ENCODE measurements around the gene PAPPA2.
"Not testable (repeated sequence)": the region's sequence is repeated elsewhere in the genome, so short reads cannot be mapped to it uniquely, and the experiment has no call there.

The PAPPA2 gene

DNA sequence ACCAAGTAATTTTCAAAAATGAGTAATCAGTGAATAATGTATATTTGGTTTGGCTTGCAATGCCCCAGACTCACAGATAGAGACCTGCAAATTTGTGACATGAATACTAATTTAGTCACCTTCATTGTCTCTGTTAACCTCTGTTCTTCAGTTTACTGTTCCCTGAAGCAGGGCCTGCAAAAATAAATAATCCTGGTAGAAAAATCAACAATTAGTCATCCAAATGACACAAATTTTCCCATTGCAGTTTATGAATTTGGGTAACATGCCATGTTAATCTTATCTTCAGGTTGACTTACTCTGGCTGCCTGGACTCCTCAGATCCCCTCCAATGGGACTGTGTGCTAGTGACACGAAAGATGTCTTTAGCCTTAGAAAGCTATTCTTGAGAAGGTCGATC is 289.5 kb downstream of the PAPPA2 start:
- TF ChIP-seq POLR2A (IDR thresholded peaks at IDR 0.05; ENCODE audit: low read depth, low read length) = no peak
- TF ChIP-seq POLR2AphosphoS5 (IDR thresholded peaks at IDR 0.05; ENCODE audit: low read depth, low read length) = no peak
- no peak for TF ChIP-seq TAF1 (IDR thresholded peaks at IDR 0.05; ENCODE audit: borderline replicate concordance, low read depth, low read length)
- FAIRE-seq = no peak

DNA sequence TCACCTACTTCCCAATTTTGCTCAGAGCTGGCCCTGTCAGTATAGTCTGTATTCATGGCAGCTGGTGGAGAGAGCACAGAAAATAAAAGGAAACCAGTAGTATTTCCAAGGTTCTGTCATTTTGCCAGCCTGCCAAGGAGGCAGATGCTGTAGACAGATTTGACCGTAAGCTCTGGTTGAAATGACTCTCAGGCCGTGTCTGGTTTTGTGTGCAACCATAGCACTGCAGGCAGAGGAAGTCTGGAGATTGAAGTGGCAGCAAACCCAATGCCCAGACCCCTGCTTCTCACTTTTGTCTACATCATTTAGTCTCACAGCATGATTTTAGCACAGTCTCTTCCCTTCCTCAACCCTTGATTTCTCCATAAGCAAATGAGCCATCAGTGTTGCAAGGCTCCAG is 291.7 kb downstream of the PAPPA2 start:
- no peak for FAIRE-seq
- no peak for TF ChIP-seq POLR2A (IDR thresholded peaks at IDR 0.05; ENCODE audit: low read depth, low read length)
- TF ChIP-seq POLR2AphosphoS5 (IDR thresholded peaks at IDR 0.05; ENCODE audit: low read depth, low read length) = no peak
- TF ChIP-seq TAF1 (IDR thresholded peaks at IDR 0.05; ENCODE audit: borderline replicate concordance, low read depth, low read length) = no peak
- no peak for DNase-seq (ENCODE audit: insufficient read length)

More for the DNA sequence above, 289.5 kb downstream of the PAPPA2 start:
- no peak for DNase-seq (ENCODE audit: insufficient read length)

DNA sequence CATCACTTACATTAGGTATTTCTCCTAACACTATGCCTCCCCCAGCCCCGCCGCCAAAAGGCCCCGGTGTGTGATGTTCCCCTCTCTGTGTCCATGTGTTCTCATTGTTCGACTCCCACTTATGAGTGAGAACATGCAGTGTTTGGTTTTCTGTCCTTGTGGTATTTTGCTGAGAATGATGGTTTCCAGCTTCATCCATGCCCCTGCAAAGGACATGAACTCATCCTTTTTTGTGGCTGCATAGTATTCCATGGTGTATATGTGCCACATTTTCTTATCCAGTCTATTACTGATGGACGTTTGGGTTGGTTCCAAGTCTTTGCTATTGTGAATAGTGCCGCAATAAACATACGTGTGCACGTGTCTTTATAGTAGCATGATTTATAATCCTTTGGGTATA is 293.8 kb downstream of the PAPPA2 start:
- FAIRE-seq; DNase-seq (ENCODE audit: insufficient read length): not testable (repeated sequence)

DNA sequence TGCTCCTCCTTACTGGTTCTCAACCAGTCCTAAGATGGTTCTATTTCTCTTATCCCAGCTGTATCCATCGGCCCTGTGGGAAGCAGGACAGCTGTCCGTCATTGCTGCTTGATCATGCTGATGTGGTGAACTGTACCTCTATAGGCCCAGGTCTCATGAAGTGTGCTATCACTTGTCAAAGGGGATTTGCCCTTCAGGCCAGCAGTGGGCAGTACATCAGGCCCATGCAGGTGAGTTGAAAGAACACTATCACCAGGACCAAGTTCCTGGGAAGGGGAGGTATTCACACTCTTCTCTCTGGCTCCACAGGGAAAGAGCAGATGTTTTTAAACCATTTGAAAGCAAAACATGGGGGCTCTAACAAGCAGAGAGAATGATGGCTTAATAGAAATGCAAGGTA is 302.6 kb downstream of the PAPPA2 start:
- FAIRE-seq (no peak), DNase-seq (ENCODE audit: insufficient read length) (no peak)
- no peak for TF ChIP-seq TAF1 (IDR thresholded peaks at IDR 0.05; ENCODE audit: borderline replicate concordance, low read depth, low read length)
- TF ChIP-seq POLR2A (IDR thresholded peaks at IDR 0.05; ENCODE audit: low read depth, low read length) = no peak
- TF ChIP-seq POLR2AphosphoS5 (IDR thresholded peaks at IDR 0.05; ENCODE audit: low read depth, low read length) = no peak

DNA sequence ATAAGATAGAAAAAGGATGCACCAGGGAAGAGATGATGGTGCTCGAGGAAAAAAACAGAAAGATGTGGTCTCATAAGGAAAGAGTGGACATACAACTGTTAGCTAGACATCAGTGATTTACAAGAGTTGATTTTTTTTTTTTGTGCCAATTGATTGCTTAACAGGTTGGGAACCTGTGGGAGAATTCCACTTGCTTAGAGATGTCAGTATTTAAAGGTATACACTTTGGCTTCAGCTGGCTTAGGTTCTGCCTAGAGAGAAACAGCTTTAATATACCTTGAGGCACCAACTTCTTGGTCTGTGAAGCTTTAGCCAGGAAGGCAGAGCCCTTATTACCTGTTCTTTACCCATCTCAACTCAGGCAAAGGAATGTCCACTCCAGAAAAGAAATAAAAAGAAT is 303.8 kb downstream of the PAPPA2 start:
- no peak for FAIRE-seq

DNA sequence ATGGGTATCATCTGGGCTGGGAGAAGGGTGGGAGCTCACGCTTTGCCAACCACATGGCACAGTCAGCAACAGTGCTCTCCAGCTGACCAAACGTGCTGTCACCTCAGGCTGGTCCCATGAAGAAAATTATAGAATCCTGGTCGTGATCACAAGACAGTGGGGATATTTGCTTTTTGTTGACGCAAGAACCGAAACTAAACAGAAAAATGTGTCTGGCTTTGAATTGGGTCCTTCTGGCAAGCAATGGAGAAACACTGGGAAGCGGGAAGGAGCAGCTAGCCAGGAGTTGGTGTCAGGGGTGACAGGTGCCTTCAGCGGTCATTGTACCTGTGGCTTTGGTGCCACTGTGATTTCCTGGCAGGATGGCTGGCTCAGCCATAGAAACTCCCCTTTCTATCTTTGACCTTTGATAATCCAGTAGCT is 304.8 kb downstream of the PAPPA2 start:
- DNase-seq (ENCODE audit: insufficient read length) = no peak
- no peak for TF ChIP-seq TAF1 (IDR thresholded peaks at IDR 0.05; ENCODE audit: borderline replicate concordance, low read depth, low read length)
- no peak for TF ChIP-seq POLR2A (IDR thresholded peaks at IDR 0.05; ENCODE audit: low read depth, low read length)
- TF ChIP-seq POLR2AphosphoS5 (IDR thresholded peaks at IDR 0.05; ENCODE audit: low read depth, low read length) = no peak
- no peak for FAIRE-seq

More for the DNA sequence above, 303.8 kb downstream of the PAPPA2 start:
- no peak for DNase-seq (ENCODE audit: insufficient read length)
- TF ChIP-seq POLR2AphosphoS5 (IDR thresholded peaks at IDR 0.05; ENCODE audit: low read depth, low read length) (no peak), POLR2A (IDR thresholded peaks at IDR 0.05; ENCODE audit: low read depth, low read length) (no peak), TAF1 (IDR thresholded peaks at IDR 0.05; ENCODE audit: borderline replicate concordance, low read depth, low read length) (no peak)

DNA sequence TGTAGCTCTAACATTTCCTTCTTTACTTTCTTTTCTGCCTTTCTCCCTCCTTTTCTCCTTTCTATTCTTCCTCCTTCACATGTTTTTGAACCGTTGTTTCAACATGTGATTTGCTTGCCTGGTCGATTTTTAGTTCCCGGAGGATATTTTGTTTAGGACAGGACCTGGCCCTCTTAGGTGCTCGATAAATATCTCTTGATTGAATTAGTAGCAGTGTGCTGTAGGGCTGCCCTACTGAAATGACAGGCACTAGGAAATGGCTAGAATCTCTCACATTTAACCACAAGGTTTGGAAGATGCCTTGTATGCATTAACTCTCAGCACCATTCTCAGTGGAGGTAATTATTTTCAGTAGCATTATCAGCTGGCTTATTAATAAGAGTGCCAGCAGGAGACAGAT is 305.6 kb downstream of the PAPPA2 start:
- TF ChIP-seq TAF1 (IDR thresholded peaks at IDR 0.05; ENCODE audit: borderline replicate concordance, low read depth, low read length) (no peak), POLR2AphosphoS5 (IDR thresholded peaks at IDR 0.05; ENCODE audit: low read depth, low read length) (no peak), POLR2A (IDR thresholded peaks at IDR 0.05; ENCODE audit: low read depth, low read length) (no peak)
- no peak for DNase-seq (ENCODE audit: insufficient read length)
- FAIRE-seq = no peak

DNA sequence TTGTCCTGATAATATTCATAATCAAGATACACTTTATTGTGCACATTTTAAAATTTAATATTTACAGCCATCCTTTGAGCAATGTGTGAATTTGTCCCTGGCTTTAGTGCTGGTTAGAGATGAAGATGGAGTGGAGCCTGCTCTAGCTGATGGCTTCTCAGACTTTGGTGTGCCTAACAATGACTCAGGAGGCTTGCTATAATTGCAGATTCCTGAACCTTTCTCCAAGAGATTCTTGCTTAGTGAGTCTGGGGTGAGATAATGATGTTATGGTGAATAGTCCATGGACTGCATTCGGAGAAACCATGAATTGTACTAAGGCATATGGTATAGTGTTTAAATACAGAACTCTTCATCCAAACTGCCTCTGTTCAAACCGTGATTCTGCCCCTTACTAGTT is 307.1 kb downstream of the PAPPA2 start:
- DNase-seq (ENCODE audit: insufficient read length) (no peak), FAIRE-seq (no peak)
- TF ChIP-seq POLR2A (IDR thresholded peaks at IDR 0.05; ENCODE audit: low read depth, low read length) (no peak), TAF1 (IDR thresholded peaks at IDR 0.05; ENCODE audit: borderline replicate concordance, low read depth, low read length) (no peak), POLR2AphosphoS5 (IDR thresholded peaks at IDR 0.05; ENCODE audit: low read depth, low read length) (no peak)

DNA sequence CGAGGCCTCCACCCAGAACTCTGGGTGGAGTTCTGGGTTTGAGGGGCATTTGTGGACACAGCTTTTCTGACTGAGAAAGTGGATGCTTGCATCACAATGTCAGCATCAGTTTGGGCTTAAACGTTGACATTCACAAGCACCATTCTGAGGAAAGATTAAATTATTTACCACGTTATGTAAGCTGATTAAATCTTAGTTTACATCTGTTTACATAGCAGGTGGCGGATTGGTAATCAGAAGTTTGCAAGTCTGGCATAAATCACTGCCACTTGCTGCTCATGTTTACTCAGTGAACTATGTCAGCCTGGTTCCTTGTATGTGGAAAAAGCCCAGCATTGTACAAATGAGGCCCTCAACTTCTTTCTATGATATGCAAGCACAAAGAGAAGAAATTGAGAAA is 310.1 kb downstream of the PAPPA2 start:
- DNase-seq (ENCODE audit: insufficient read length) (no peak), FAIRE-seq (no peak)
- TF ChIP-seq POLR2AphosphoS5 (IDR thresholded peaks at IDR 0.05; ENCODE audit: low read depth, low read length) (no peak), TAF1 (IDR thresholded peaks at IDR 0.05; ENCODE audit: borderline replicate concordance, low read depth, low read length) (no peak), POLR2A (IDR thresholded peaks at IDR 0.05; ENCODE audit: low read depth, low read length) (no peak)

DNA sequence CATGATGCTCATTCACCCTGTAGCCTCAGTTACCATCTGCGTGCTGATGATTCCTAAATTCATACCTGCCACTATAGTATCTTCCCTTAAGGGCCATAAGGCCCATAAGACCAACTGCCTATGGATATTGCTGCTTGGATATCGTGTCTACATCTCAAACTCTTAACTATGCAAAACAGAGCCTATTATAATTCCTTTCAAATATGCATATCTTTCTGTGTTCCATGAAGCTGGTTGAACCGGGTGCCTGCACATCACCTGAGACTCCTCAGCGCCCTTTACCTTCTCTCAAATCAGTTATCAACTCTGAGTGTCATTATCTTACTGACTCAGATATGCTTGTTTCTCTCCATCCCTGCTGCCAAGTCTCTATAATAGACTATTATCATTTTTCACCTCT is 311.2 kb downstream of the PAPPA2 start:
- DNase-seq (ENCODE audit: insufficient read length) (no peak), FAIRE-seq (no peak)
- TF ChIP-seq POLR2A (IDR thresholded peaks at IDR 0.05; ENCODE audit: low read depth, low read length) (no peak), TAF1 (IDR thresholded peaks at IDR 0.05; ENCODE audit: borderline replicate concordance, low read depth, low read length) (no peak), POLR2AphosphoS5 (IDR thresholded peaks at IDR 0.05; ENCODE audit: low read depth, low read length) (no peak)

DNA sequence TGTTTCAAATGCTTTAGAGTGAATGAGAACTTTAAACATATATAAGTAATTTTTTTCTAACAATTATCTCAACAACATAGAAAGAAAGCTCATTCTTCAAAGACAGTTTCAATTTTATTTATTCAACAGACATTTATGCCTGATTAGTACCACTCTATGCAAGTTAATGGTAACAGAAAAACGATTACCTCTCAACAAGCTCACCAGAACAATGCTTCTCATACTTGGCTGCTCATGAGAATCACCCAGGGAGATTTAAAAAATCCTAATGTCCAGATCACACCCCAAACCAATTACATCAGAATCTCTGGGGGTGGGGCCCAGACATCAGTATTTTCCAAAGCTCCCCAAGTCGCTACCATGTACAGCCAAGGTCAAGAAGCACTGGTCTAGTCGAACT is 312.4 kb downstream of the PAPPA2 start:
- DNase-seq (ENCODE audit: insufficient read length) = no peak
- no peak for FAIRE-seq
- TF ChIP-seq TAF1 (IDR thresholded peaks at IDR 0.05; ENCODE audit: borderline replicate concordance, low read depth, low read length) (no peak), POLR2AphosphoS5 (IDR thresholded peaks at IDR 0.05; ENCODE audit: low read depth, low read length) (no peak), POLR2A (IDR thresholded peaks at IDR 0.05; ENCODE audit: low read depth, low read length) (no peak)

DNA sequence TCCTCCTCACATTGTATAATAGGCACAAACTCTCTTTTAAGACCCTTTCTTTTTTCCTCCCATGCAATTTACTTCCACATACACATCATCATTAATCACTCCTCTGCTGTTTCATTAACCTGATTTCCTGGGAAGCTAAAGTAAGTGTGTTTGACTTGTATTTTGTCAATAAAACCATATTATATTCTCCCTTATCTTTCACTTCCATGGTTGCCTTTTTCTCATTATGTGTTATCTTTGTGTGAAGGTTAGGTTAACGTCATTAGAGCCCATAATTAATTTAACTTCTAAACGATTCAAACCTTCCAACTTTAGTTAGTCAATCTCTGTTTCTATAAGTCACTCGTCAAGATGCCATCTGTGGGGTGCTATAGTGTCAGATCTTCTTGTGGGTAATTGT is 313.0 kb downstream of the PAPPA2 start:
- DNase-seq (ENCODE audit: insufficient read length) (no peak), FAIRE-seq (no peak)
- TF ChIP-seq TAF1 (IDR thresholded peaks at IDR 0.05; ENCODE audit: borderline replicate concordance, low read depth, low read length) (no peak), POLR2A (IDR thresholded peaks at IDR 0.05; ENCODE audit: low read depth, low read length) (no peak), POLR2AphosphoS5 (IDR thresholded peaks at IDR 0.05; ENCODE audit: low read depth, low read length) (no peak)

DNA sequence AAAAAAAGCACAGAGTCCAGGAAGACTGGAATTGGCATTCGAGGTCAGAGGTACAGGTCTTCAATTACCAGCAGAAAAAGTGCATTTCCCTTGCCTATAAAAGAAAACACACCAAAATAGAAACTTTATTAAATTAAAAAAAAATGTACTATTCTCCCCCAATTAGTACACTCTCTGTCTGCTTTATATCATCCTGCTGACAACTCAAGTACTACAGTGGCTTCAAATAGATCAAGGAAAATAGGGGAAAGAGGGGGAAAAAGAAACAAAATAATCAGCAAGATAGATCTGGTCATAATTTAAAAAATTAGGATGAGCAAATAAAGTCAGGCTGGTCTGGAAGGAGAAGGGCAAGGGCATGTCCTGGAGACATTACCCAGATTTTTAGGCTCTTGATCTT is 315.1 kb downstream of the PAPPA2 start:
- DNase-seq (ENCODE audit: insufficient read length) = no peak
- FAIRE-seq = no peak

More for the DNA sequence above, 315.1 kb downstream of the PAPPA2 start:
- TF ChIP-seq POLR2A (IDR thresholded peaks at IDR 0.05; ENCODE audit: low read depth, low read length) (no peak), TAF1 (IDR thresholded peaks at IDR 0.05; ENCODE audit: borderline replicate concordance, low read depth, low read length) (no peak), POLR2AphosphoS5 (IDR thresholded peaks at IDR 0.05; ENCODE audit: low read depth, low read length) (no peak)
